Islet of Langerhans (tissue), 1 donor: ENCODE measurements around the gene DDAH1.
"Not testable (repeated sequence)": the region's sequence is repeated elsewhere in the genome, so short reads cannot be mapped to it uniquely, and the experiment has no call there.

Experiments used
- FAIRE-seq: peaks from one replicate; lab custom pipeline; 2011; peaks lifted over from hg19 to GRCh38; lab: Jason Lieb, UNC

Gene DDAH1

DNA sequence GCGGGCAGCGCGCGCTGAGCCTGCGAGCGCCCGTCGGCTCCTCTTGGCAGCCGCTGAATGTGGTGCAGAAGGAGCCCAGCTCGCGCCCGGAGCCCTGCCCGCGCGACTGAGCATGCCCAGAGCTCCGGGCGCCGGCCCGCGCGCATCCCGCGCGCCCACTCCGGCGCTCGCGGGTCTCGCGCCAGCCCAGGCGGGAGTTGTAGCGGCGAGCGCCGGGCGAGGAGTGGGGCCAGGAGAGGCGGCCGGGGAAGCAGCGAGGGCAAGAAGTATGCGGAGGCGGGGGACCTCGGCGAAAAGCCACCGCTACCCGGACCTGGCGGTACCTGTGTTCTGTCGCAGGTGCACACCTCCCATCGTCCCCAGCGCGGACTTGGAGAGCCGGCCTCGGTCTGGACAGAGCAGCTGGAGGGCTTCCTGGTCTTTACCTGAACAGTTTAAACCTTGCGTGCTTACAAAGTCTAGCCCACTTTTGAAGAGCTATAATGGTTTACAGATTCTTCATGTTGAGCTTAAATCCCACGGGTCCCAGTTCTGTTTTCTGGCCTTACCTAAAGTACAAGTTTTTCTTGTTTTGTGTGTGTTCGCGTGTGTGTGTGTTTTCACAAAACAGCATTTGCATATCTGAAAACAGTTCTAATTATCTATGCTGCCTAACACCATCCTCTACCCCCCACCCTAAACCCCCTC is at the start of gene DDAH1:
DDAH1 (minus strand) TSS at position 61 of the 687 bp plus-strand sequence. CDS start 114 bp downstream, outside the sequence.
- FAIRE-seq, result no peak

DNA sequence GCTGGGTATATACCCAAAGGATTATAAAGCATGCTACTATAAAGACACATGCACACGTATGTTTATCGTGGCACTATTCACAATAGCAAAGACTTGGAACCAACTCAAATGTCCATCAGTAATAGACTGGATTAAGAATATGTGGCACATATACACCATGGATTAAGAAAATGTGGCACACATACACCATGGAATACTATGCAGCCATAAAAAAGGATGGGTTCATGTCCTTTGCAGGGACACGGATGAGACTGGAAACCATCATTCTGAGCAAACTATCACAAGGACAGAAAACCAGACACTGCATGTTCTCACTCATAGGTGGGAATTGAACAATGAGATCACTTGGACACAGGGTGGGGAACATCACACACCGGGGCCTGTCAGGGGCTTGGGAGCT is 49.0 kb upstream of the DDAH1 start:
- not testable (repeated sequence) for FAIRE-seq

DNA sequence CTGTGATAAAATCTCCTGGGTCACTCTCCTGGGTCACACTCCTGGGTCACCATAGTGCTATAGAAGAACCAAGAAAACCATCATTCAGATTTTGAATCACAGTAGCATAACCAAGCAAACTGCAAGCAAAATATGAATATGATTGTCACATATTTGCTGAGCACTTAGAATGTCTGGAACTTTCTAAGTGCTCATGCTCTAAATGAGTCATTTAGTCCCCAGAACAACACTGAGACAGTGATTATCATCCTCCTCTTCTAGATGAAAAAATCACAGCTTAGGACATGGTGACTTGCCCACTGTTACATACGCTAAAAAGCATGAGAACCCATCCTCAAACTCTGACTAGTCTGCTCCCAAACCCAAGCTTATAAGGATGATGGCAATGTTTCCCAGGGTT is 39.5 kb upstream of the DDAH1 start:
- no peak for FAIRE-seq

DNA sequence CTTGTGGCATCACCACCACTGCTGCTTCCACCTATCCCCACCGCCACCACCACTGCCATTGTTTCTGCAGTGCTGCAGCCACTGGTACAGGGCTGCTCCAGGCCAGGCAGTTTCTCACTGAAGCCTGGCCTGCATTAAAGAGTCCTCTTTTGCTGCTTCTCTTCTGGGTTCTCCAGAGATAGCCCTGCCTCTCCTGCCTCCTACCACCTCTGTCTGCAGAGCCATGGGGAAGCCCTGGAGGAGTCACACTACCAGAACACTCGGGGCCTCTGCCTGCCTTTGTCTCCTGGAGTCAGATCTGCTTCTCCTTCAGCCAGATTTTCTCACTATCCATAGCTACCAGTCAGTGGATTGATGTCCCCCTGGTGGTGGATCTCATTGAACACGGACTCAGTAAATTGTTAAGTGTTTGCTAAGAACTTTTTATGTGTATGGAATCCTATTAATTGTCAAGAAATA is 37.7 kb upstream of the DDAH1 start:
- FAIRE-seq, result no peak

DNA sequence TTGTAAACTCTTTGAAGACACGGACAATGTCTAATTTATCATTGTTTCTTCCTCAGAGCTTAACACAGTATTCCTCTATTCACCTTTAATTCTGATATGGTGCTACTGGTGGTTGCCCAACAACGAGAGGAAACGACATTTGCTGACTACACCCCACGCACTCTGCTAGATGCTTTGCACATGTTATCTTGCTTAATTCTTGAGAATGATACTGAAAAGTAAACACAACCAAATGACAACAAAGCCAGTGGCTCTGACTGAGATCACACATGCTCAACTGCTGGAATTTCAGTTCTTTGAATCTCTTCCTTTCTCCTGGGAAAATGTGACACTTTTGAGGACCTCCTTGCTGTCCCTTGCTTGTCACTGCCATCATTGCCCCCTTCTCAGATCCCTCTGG is 37.2 kb upstream of the DDAH1 start:
- no peak for FAIRE-seq

DNA sequence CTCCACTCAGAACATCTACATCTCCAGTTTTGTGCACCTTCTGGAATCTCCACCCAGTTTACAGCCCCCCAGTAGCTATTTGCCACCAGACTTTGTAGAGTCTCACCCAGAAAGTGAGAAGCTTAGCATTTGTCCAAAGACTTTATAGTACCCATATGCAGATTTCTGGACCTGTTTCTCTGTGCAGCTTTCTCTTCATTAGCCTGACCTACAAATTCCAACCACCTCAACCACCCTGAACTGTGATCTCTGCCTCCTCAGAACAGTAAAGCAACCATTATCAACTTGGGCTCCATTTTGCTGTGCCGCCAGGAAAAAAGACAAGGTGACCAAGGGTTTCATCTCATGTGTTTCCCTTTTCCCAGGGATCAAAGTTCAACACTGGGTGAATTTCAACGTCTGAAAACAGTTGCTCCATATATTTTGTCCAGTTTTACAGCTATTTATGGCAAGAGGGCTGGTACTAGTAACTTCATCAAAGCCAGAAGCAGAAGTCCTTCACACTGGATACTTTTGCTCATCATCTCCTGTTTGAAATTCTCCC is 36.5 kb upstream of the DDAH1 start:
- FAIRE-seq, result no peak

DNA sequence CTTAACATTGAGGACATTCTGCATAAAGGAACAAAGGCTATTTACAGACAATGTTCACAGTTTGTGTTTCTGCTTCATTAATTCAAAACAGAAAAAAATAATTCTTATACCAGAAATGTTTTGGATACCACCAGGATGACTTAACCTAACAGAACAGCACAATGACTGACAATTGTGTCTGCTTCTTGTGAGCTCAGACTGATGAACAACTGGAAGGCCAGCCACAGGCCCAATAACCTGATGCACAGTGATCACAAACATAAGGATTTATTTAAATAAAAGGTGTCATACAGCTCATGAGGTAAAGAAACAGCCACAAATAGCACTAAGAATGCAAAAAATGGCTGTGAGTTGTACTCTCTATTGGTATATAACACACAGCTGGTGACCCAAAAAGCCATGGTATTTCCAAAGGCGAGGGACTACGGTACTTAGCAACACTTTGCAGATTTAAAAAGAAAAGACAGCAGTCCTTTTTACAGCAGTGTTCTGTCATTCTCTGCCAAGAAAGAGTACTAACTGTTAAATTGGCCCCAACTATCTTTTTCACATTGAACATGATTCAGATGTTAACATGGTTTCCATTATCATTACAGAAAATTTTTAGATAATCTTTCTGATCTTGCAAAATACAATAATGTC is 32.1 kb upstream of the DDAH1 start:
- no peak for FAIRE-seq

DNA sequence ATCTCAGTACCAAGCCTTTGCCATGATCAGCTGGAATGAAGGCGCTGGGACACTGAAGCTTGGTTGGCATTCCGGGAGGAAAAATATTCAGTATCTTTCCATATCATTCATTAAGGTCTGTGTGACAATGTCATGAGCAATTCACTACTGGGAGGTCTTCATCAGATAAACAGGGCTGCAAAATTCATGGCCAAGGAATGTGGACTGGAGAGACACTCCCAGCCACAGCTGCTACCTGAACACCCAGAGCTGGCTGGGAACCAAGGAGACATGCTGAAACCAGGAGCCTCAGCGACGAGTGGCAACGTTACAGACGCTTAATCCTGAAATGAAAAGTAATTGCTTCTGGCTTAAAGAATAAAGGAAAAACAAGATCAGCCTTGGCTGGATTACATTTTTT is 30.6 kb upstream of the DDAH1 start:
- FAIRE-seq, result no peak

DNA sequence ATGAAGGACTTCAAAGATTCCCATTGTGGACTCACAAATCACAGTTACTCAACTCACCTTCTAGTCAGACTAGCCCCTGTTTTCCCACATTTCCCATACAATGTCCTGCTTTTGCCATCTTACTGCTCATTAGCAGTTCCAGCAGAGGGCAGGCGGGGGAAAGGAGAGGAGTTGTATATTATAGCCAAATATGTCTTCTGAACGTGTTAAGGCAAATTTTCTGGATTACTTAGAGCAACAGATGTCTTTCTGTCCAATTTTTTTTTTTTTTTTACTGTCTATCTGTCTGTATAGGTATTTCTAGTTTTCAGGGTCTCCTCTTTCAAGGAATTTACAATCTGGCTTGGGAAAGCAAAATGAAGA is 29.9 kb upstream of the DDAH1 start:
- FAIRE-seq, result no peak

DNA sequence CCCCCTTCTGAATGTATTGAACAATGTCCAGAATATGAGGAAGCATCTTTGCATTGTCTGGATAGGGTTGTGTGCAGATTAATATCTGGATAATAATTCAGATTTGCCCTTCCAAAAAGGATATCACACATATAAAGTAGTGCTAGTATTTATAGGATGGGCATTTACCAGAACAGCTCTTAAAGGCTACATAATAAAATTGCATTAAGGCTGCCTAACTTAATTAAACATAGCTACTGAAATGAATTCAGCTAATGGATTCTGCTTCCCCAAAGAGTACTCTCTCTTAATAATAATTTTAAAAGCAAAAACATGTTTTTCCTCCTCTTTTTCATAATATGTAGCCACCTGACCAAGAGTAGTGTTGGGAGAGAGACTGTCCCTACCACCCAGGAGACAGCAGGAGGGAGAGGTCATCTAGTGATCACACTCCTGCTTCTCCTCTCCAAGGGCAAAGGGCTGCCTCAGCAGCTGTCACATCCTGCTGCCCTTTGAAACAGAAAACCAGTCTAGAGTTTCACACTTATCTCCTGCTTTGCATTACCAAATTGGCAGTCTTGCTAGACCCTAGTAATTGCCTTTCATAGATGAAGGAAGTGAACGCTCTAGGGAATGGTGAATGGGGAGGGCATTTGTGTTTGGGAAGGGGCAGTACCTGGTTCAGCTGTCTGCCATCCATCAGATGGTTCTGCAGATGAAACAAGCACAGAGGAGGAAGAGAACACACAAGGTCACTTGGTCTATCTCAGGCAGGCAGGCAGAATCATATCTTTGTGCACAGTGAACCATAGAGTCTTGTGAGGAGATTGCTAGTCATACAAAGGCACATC is 29.3 kb upstream of the DDAH1 start:
- FAIRE-seq, result no peak

DNA sequence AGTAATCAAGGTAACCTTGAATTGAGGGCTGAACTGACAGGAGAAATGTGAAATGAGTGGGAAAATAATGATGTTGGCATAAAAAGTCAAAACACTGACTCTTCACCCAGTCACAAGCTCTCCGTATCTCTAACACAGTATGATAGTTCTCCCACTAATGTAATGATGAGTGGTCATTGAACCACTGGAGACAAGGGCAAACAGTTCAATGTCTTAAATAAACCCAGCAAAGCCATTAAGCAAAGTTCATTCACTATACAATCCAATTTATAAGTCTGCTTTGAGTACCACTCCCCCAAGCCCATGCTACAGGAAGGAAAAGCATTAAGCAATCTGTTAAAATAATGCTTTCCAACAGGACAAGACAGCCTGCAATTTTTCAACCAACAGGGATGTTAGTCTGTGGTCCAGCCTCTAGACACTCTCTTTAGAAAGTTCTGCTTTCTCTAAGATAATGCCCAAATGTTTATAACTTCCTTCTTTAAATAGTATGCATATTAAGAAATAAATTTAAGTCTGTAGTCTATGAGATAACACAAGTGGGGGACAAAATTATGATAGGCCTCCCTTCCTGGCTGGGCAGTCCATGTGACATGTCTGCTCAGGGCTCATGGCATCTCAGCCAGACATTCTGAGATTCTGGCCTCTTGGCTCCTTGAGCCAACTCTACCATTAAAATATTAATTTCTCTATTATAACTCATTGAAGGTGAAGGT is 25.5 kb upstream of the DDAH1 start:
- FAIRE-seq, result no peak

DNA sequence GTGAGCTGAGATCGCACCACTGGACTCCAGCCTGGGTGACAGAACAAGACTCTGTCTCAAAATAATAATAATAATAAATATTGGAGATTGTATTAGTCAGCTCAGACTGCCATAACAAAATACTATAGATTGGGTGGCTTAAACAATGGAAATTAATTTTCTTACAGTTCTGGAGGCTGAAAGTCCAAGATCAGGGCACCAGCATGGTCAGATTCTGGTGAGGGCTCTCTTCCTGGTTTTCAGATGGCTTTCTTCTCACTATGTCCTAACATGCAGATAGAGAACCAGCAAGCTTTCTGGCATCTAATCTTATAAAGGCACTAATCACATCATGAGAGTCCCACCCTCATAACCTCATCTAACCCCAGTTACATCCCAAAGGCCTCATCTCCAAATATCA is 23.2 kb upstream of the DDAH1 start:
- FAIRE-seq, result no peak

DNA sequence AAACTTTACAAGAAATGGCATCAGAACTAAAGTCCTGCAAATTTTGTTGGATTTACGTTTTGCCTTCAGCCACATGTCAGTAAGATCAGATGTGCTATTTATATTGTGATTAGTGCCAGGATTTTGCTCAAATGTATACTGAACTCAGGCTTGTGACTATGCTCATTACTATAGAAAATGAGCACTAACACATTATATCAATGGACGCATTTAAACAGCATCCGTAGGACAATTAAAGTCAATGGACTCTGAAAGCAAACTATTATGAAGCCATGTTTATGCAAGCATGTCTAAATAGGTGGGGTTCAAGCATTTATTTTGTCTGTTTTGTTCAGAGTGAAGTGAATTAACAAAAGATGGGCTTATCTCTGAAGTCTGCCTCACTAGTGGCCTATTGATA is 20.6 kb upstream of the DDAH1 start:
- FAIRE-seq, result no peak

DNA sequence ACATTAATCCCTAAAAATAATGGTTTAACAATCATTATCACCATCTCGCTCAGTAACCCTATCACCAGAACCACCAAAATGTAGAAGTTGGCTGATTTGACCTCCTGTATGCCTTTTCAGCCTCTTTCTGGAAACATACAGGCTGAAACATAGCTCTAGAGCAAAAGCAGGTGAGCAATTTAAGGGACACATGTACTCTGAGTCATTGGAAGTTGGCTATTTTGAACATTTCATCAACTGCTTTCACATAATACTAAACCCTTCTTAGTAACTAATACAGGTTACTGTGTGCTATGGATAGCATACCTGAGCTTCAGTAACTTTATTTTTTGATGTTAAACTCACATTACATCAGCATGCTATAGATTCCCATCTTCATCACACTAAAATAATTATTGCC is 19.8 kb upstream of the DDAH1 start:
- FAIRE-seq, result no peak

DNA sequence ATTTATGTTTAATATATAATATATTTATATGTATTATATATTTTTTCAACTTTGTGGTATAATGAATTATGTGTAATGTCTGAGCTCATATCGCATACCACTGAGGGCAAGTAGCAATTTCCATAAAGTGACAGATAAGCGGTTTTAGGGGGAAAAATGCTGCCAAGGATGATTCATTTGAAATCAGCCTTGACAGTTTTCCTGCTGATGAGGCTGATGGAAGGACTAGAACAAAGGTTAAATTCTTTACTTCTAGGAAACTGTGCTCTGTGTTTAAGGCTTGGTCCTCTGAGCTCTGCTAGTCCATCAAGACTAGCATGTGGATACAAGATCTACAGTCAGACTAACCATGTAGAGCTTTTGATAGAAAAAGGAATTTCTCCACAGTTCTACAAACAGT is 19.3 kb upstream of the DDAH1 start:
- no peak for FAIRE-seq

DNA sequence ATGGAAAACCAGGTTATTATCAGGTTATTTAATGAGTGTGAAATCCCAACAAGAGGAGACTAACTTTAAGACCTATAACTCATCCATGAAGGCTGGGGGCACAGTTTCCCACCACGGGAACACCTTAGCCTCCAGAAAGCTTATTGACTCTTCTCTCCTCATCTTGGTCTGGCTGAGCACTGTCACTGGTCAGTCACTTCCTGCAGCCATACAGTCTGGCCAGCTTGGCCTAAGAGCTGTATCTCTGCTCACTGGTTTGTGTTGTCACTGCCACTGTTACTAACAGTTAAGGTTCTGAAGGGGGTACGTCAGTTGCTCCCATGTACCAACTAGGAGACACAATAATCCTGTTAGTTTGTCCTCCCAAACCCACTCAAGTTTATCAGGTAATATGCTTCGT is 16.7 kb upstream of the DDAH1 start:
- no peak for FAIRE-seq

DNA sequence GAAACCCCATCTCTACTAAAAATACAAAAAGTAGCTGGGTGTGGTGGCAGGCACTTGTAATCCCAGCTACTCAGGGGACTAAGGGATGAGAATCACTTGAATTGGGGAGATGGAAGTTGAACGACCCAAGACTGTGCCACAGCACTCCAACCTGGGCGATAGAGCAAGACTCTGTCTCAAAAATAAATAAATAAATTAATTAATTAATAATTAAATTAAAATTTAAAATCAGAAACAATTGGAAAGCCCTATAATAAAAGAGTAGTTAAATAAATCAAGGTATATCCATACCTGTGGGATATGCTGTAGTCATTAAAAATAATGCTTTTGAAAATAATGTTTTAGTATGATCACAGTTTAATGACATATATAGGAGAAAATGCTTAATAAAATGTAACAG is 15.6 kb upstream of the DDAH1 start:
- FAIRE-seq, result no peak

DNA sequence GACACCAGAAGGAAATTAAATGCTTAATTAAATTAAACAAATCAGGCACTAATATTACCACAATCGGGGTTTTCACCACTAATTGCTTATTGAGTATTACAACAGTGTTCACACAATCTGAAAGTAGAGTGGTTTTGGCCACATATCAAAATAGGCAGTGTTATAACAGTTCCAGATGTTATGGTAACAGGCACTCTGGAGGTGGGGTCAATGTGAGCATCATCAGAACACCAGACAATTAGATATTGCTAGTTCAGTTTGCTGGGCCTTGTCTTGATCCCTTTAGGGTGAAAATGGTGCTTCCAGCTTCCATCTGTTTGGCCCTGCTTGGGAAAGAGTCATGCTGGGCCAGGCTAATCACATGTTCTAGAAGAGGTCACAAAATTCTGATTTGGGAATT is 14.5 kb upstream of the DDAH1 start:
- FAIRE-seq, result no peak

DNA sequence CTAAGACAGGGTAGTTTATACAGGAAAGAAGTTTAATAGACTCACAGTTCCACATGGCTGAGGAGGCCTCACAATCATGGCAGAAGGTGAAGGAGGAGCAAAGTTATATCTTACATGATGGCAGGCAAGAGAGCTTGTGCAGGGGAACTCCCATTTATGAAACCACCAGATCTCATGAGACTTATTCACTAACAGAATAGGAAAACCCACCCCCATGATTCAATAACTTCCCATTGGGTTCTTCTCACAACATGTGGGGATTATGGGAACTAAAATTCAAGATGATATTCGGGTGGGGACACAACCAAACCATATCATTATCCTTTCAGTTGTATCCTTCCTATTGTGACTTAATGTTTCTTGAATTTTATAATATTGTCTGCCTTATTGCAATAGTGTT is 13.4 kb upstream of the DDAH1 start:
- no peak for FAIRE-seq

DNA sequence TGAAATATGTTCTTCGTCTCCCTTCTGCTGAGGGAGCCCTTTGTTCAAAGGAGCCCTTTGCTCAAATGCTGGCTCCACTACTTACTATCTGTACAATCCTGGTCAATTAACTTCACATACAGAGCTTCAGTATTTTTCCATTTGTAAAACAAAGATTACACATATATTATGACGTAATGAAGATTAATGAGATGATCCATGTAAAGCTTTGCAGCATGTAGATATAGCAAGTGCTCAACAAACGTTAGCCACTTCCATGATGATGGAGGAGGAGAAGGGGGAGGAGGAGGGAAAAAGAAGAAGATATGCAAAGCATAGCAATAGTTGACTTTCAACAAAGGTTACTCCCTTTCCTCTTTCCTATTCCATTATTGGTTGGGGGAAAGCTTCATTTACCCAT is 10.1 kb upstream of the DDAH1 start:
- FAIRE-seq, result no peak

DNA sequence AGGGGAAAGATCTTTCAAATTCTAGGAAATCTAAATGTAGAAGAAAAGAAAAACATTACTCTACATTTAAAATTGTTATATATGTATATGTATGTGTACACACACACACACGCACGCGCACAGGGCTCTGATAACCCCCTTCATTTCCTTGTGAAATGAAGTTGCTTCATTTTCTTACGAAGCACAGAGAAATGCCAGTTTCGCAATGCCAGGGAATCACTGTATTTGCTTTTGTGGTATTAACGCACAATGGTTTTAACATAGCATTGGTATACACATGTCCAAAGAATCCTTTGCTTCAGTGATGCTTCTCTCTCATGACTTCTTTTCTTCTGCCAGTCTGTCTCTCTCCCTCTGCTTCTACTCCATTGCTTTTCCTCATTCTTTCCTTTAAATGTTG is 8.4 kb upstream of the DDAH1 start:
- FAIRE-seq, result no peak

DNA sequence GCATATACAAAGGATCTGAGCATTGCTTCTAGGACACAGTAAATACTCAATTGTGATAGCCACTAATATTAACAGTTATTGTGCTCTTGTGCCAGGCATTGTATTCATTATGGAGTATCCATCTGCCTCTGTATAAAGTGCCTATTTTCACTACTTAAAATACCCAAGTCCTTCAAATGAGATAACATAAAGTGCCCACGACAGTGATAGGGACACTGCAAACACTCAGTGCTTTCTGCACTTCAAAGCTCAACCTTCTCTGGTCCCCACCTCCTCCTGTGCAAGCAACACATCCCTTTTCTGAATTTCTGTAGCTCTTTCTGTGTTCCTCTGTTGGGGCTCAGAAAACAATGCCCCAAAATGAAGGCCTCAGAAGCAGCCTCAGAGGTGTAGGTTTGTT is 6.6 kb upstream of the DDAH1 start:
- no peak for FAIRE-seq

DNA sequence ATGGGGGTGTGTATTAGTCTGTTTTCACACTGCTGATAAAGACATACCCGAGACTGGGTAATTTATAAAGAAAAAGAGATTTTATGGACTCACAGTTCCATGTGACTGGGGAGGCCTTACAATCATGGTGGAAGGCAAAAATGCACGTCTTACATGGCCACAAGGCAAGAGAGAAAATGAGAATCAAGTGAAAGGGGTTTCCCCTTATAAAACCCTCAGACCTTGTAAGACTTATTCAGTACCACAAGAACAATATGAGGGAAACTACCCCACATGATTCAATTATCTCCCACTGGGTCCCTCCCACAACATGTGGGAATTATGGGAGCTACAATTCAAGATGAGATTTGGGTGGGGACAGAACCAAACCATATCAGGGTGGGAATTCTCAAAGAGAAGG is 5.2 kb upstream of the DDAH1 start:
- FAIRE-seq, result not testable (repeated sequence)
